Upper lobe of left lung (tissue), 6 donors: ENCODE measurements around the gene KCNJ18. TPM values are rescaled to one million over a fixed set of nuclear protein-coding genes. Genes with fewer than 3 reads are reported as not detected.
"Not testable (repeated sequence)": the region's sequence is repeated elsewhere in the genome, so short reads cannot be mapped to it uniquely, and the experiment has no call there.

Experiments used
- ATAC-seq, 2 donors: fragments of 200-7000 bp; cut with Tn5 transposase; one replicate each; pipeline ENCODE4 v1.9.1; 2022; ENCODE audit warnings: mild to moderate bottlenecking in 2 of 2, moderate library complexity in 2 of 2; ENCODE audit not compliant: low FRiP score in 2 of 2
- DNase-seq, 2 donors: peaks; one replicate each; pipeline ENCODE4 v3.0.0-alpha.2; 2019 to 2020
- H3K27ac ChIP-seq, 4 donors: fragments of 200-600 bp; sonication (generic); one replicate each; pipeline ENCODE4 v1.5.1; 2016 to 2019
- H3K27me3 ChIP-seq, 4 donors: fragments of 200-600 bp; sonication (generic); one replicate each; pipeline ENCODE4 v1.5.1; 2017 to 2019
- H3K36me3 ChIP-seq, 4 donors: fragments of 200-600 bp; sonication (generic); one replicate each; pipeline ENCODE4 v1.5.1; 2016 to 2019
- H3K4me1 ChIP-seq, 4 donors: fragments of 200-600 bp; sonication (generic); one replicate each; pipeline ENCODE4 v1.5.1; 2018 to 2019
- H3K4me3 ChIP-seq, 4 donors: fragments of 200-600 bp; sonication (generic); one replicate each; pipeline ENCODE4 v1.5.1; 2017 to 2019; ENCODE audit warnings: mild to moderate bottlenecking in 2 of 4, moderate library complexity in 1 of 4
- H3K9me3 ChIP-seq, 4 donors: fragments of 200-600 bp; sonication (generic); one replicate each; pipeline ENCODE4 v1.5.1; 2018 to 2019
- WGBS, 2 donors: methylation state at CpG; one replicate each; pipeline ENCODE4 v1.1.5; 2017 to 2018; 5-methylcytosine and 5-hydroxymethylcytosine counted together
- total RNA-seq, 6 donors: library from RNA; depleted of rRNA in 4 of 6; stranded (reverse); fragments of >200 nt in 4 of 6; gene quantifications; one replicate each; pipeline versions ENCODE4 v1.1.0 to v1.2.1, GENCODE V29; 2016 to 2021
- donor health status: DM: no; HTN: no; CAD: no; lungs with moderate emphysema.
- donor health status: DM: no; HTN: yes; CAD: no; lungs with severe emphysema.

KCNJ18 gene
- total RNA-seq, 6 donors from 2014 or later = not detected

DNA sequence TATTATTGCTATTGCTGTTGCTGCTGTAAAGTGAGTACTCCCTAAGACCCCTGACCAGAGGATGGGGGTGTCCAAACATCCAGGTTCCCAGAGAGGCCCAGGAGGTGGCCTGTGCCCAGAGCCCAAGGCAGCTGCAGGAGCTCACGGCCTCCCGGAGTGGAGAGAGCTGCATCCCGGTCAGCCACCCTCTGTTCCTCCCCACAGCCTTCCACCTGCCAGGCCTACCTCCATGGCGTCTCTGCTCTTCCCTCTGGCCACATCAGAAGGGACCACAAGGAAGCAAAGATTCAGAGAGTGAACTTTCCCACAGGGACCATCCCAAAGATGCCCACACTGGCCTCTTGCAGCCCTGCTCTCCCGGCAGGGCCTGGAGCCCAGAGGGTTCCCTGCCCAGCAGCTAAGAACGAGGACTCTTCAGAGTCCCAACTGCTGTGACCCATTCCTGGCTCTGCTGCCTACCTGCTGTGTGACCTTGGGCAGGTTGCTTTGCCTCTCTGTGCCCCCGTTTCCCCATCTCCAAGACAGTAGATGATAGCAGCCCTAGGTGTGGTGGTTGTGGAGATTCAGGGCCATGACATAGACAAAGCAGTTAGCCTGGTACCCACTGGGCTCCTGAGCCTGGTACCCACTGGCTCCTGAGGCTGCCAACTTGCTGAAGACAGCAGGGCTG is 53.2 kb downstream of the KCNJ18 start:
- WGBS, 2 donors = 46 to 57% methylated on average over 2 to 7 of the region's 7 CpGs
- not testable (repeated sequence) for H3K4me1 ChIP-seq, ATAC-seq

DNA sequence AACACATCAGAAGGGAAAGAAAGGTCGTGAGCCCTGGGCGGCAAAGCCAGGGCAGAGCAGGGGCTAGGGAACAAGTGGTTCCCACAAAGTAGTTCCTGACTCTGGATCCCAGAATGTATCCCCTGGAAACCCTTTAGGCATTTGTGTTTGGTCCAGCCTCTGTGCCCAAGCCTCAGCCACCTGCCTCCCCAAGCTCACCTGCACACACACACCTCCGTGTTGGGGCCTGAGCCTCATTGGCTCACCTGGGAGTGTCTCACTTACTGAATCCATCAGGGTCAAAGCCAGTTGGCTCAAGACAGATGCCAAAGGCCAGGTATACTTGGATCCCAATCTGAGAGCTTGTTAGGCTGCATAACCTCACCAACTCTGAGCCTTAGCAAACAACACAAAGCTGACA is 54.1 kb downstream of the KCNJ18 start:
- H3K27me3 ChIP-seq, ATAC-seq: not testable (repeated sequence)
- 71 to 80% methylated on average over 2 to 3 of the region's 3 CpGs for WGBS, 2 donors

More for the DNA sequence above, 53.2 kb downstream of the KCNJ18 start:
- H3K27me3 ChIP-seq, H3K36me3 ChIP-seq, DNase-seq, H3K27ac ChIP-seq, H3K4me3 ChIP-seq, H3K9me3 ChIP-seq: not testable (repeated sequence)

GRCh38 chr17:21747195-21747915 is 55.0 kb downstream of the KCNJ18 start:
- DNase-seq, H3K4me3 ChIP-seq, H3K27me3 ChIP-seq, H3K4me1 ChIP-seq, ATAC-seq, H3K36me3 ChIP-seq, H3K9me3 ChIP-seq, H3K27ac ChIP-seq: not testable (repeated sequence)
- WGBS, 2 donors = 78 to 82% methylated on average over 8 of the region's 8 CpGs

More for the DNA sequence above, 54.1 kb downstream of the KCNJ18 start:
- H3K4me1 ChIP-seq, H3K36me3 ChIP-seq, H3K4me3 ChIP-seq, DNase-seq, H3K27ac ChIP-seq, H3K9me3 ChIP-seq: not testable (repeated sequence)

DNA sequence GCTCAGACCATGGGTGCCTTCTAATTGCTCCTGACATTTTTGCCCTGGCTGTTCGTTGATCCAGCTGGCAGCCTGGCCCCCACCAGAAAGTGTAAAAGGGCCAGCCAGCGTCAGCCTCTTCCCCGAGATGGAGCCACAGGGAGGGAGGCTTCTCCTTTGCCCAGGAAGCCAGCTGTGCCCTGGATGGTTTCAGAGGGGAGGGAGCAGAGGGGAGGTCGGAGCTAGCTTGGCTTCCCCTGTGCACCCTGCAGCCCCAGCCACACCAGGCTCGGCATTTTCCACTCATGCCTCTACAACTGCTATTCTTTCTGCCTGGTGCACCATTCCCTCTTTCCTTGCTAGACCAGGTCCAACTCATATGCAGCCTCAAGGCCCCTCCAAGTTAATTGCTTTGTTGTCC is 56.4 kb downstream of the KCNJ18 start:
- H3K27ac ChIP-seq, H3K27me3 ChIP-seq, DNase-seq, H3K4me1 ChIP-seq, H3K4me3 ChIP-seq, H3K36me3 ChIP-seq, H3K9me3 ChIP-seq, ATAC-seq: not testable (repeated sequence)
- WGBS, 2 donors = 64 to 76% methylated on average over 4 to 5 of the region's 5 CpGs

- H3K4me1 ChIP-seq, ATAC-seq, H3K27me3 ChIP-seq, H3K4me3 ChIP-seq, H3K9me3 ChIP-seq, H3K36me3 ChIP-seq, H3K27ac ChIP-seq: not testable (repeated sequence)
- 91 to 97% methylated on average over 7 to 15 of the region's 15 CpGs for WGBS, 2 donors
- peak in 1 of 2 donors; percentile 48 for DNase-seq
Measured at GRCh38 chr17:21749696-21750531, 57.6 kb downstream of the KCNJ18 start.

DNA sequence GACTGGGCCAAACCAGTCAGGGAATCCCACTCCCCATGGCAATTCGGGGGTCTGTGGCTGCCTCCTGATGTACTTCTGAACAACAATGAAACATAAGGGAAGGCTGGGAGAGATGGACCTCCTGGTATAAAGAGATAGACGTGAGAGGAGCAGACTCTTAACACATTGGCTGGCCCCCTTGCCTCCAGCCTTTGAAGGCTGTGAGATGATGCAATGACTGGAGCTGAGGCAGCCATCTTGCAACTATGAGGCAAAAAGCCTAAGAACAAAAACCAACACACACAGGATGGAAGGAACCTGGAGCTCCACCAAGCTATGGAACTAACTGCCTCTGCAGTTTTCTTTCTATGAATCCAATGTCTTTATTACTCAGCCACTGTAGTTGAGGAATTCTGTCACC is 58.8 kb downstream of the KCNJ18 start:
- not testable (repeated sequence) for H3K27ac ChIP-seq, H3K4me3 ChIP-seq, H3K36me3 ChIP-seq, H3K27me3 ChIP-seq, H3K4me1 ChIP-seq, DNase-seq, ATAC-seq, H3K9me3 ChIP-seq
- WGBS, 2 donors = 46 to 49% methylated on average over 2 of the region's 2 CpGs
